GM21576 (cell line): ENCODE data around the gene FIGN.

Source experiments
- ATAC-seq: cut with Tn5 transposase; IDR thresholded peaks from one replicate; pipeline ENCODE4 v1.9.1; 2021; ENCODE audit warnings: mild to moderate bottlenecking, moderate library complexity; ENCODE audit not compliant: unreplicated experiment

Gene FIGN

DNA sequence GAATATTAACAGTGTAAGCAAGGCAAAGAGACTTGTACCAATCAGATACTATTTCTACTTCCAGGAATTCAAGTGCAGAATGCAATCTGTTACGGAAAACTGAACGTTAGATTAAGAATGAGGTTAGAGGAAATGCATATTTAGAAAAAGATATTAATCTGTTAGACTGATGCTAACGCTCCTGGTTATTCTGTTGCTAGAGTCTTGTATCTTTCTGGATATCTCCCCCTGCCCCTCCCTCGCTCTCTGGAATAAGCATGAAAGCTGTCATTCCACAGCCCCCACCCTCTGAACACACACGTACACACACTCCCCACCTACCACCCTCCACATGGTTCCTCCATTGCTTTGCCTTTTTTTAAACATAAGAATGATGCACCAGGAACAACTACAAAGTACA is 24.1 kb downstream of the FIGN start:
- ATAC-seq, result no peak

DNA sequence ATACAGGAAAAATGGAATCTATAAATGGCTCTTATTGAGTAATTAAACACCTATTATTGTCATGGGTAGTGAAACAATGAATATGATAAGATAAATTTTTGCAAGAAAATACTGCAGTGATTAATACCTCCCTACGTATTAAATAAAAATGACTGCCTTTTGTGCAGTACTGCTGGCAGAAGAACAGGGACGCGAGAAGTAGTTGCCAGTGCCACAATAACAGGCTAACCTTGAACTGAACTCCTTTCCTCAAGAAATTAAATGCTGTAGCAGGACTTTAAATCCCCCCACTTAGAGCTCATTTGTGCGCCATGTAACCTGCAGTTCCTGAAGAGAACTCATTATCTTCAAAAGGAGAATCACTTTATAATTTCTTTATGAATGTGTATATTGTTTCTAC is 24.6 kb downstream of the FIGN start:
- no peak for ATAC-seq

DNA sequence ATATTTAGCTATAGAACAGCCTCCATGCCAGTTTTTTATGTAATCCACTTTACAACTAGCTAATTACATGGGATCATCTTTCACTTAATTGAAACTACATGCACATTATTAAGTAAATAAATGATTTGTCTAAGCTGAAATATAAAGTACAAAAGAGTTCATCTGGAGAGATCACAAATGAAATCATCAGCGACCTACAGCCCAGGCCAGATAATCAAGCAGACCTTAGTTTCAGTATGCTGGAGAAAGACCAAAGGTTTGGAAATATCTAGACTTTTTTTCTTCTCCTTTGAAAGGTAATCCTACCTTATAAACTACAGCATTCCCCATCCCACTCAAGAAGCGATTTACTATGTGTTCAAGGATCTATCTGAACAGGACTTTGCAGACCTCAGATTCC is 26.5 kb downstream of the FIGN start:
- no peak for ATAC-seq

DNA sequence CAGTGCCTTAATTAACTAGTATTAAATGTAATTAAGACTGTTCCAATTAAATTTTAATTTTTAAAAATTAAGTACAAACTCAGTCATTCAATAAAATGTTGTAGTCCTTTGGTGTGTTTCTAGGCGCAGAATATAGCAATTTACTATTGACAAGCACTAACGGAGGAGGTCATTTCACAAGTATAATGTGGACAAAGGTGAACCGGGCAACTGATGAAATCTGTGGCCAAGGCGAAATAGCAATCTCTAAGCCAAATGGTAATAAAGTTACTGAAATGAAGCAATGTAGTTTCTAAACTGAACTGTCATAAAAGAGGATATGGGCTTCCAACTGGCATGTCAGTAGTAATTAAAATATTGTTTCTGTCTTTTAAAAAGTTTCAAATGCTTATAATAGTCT is 27.5 kb downstream of the FIGN start:
- ATAC-seq, result no peak

DNA sequence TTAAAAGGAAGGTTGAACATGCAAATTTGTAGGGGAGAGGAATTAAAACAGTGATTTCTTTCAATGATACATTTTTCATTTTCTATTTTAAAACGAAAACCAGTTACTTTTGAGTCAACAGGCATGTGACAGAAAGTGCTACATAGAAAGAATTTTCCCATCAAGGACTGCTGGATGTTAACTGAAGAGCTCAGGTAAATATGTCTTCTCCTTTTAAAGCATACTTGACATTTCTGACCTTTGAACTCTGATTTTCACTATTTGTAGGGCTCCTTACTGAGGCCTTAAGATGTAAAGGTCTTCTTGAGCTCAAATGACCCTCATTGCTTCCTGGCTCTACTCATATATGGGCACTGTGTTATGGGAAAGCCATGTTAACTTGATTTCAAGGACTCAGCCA is 32.4 kb downstream of the FIGN start:
- no peak for ATAC-seq

DNA sequence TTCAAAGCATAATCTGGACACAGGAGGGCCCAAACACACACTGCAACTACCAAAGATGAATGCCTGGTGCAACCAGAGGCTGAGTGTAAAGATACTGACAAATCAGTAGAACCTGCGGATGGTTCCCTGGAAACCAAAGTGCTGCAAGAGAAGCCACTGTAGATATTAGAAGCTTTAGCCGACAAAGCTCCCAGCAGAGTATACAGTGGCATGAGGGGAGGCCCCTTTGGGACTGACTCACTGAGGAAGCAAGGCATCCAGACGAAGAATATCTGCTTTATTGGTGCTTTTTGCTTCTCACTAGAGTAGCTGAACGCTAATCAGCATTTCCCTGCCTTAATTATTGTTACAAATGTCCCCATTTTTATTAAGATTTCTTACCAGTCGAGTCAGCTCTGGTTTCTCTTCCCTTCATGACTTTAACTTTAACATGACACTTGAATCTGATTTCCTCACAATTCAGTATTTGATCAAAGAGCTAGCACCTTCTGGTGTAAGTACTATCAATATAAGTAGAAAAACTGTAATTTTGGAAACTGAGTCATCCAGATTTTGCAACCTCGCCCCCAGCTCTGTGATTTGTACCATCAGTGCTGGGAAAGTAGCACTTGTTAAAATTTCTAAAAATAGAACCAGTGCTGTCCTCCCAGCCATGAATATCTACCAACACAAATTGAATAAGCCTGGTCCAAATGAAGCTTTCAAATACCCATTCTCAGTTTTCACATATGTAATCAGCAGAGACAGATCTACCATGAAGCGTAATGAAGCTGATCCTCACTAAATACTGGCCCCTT is 34.2 kb downstream of the FIGN start:
- no peak for ATAC-seq

DNA sequence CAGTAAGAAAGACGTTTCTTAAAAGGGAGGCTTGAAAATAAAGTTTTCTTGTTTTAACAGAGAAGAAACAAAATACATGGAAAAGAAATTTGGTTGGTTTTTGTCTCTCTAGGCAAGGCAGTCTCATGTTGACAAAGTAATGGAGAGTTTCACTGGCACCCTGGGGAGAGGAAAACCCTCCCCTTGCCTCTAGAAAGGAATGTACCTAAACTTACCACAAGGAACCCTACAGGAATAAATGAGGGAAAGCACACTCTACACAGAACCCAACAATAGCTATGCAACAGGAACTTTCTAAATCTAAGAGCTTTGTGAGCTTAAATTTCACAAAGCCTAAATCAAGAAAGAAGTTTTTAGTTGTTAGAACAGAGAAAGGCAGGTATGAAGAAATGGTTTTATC is 37.0 kb downstream of the FIGN start:
- ATAC-seq, result no peak

DNA sequence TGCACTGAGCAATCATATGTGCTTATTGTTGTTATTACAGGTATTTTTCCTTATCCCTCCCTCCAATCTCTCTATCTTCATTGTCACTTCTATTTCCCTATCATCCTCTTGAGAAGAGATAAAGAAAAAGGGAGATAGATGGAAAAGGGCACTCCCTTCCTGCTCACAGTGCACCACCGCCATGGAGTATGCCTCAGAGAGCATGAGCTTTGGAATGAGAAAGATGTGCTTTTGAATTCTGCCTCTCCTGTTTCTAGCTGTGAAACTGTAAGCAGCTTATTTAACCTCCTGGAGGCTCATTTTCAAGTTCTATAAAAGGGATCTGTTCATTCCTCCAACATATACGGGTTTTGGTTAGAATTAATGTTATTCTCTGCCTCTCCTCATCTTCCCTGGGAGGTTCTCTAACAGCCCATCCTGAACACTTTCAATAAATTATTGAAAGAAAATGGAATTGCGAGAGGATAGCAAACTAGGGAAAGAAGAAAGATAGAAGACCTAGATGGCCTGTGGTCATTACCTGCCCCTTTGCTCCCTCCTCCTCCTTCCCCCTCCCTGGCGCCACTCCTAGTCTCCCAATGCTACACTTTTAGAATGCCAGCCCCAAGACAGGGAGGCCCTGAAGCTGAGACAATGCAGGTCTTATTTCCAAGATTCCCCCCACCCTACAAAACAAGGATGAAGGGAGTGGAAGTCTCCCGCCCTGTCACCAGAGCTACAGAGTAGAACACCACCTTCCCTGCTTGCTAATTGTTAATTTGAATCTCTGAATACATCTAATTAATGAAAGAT is 37.8 kb downstream of the FIGN start:
- ATAC-seq, result no peak

DNA sequence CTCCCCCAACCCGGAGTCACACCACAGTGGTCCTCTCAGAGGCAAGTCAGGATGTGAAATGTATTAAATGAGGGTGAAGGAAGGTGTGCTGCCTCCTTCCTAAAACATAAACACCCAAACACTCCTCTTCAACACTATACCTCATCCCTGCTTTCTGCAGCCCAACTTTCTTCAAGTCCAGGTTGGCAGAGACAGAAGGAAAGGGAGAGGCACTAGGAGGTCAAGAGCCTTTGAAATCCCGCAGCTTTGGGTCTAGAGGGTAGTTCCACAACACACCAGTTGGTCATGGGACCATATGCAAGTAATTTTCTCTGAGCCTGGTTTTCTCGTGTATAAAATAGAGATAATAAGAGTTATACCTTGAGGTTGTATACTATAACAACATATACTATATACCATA is 38.4 kb downstream of the FIGN start:
- ATAC-seq, result no peak

DNA sequence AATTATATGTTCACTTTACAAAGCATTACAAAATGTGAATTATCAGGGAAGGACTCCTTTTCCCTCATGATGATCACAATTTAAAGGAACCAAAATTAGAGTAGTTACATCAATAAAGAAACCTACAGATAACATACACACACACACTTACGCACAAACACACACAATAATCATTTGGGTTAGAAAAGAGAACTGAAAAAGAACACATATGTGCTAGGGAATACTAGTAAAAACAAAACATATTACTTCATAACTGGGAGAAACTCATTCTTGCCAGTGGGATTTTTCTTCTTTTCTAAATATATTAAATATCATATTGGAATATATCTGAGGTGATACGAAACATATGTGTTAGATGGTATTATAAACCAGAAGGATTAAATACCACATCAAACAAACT is 42.3 kb downstream of the FIGN start:
- ATAC-seq, result no peak

DNA sequence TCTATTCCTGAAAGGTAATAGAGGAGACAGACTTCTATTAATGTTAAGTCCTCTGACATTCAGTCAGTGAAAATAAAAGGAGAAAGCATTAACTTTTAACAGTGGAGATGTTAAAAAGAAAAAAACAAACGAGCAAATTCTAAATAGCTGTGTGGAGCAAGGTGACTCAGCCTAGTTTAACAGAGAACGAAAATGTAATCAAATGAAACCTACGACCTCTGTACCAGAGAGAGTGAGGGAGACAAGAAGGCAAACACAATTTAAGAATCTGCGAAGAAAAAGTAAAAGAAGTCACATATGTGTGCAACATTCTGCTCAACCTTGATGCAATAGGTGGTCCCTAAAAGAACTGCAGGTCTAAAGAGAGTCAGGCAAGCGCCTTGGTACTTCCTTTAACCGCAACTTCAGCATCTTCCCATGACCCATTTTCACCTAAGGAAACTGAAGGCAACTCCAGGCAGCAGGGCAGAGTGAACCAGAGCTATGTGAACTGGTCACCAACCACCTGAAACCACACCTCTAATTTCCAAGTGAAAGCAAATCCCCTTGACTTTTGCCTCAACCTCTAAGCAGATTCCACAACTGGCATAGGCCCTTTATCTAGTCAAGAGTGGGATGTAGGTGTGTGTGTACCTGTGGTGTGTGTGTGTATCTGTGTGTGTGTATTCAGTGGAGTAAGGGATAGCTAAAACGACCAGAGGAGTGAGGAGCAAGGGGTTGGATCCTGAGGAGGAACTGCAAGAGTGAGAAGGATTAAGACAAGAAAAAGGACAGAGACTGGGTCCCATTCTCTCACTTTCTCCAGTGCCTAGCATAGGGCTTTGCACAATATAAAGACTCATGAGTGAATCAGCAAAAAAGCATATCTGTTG is 43.0 kb downstream of the FIGN start:
- ATAC-seq, result no peak

DNA sequence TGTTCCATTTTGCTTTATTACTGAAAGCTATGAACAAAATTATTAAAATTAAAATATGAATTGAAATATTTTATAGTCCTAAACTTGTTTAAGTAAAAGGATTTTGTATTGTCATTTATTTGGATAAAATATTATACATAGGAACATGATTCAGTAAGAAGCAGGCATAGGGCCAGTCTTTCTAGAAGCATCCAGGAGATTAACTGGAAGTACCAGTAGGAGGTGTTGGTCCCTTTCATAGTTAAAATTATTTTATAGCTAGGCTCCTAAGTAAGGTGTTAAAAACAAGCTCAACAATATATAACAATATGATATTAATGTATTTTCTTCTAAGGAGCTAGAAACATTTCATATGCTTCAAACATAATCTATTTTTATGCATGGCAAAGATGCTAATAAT is 43.7 kb downstream of the FIGN start:
- no peak for ATAC-seq

DNA sequence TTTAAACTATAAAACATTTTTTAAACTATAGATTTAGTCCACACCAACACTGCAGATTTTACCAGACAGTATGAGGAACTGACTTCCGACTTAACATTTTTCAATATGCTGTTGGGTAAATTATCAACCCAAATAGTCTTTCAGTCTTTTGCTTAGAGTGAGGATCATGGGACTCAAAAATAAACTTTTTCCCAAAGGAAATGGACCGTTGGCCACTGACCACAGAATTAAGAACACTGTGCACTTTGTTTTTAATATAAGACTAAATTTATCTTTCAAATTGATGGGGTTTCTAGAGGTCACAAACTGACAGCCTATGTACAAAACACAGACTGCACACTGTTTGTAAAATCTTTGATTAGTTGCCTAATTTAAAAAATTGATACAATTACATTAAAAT is 44.9 kb downstream of the FIGN start:
- ATAC-seq, result no peak

DNA sequence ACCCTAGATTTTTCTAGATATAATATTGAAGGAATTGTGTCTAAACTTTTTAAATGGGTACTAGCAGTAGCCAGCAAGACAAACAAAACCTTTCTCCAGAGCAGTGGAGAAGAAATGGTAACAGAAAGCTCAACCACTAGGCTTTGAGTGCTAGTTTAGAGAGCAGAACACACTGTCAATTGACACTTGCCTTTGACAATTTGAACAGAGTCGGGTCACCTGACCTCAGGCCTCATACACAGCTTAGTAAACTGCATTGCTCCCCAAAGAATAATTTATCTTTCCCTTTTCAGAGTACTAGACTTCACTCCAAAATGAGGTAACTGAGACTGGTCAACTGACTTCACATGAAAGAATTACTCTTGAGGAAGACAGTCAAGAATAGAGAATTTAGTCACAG is 48.6 kb downstream of the FIGN start:
- ATAC-seq, result no peak

DNA sequence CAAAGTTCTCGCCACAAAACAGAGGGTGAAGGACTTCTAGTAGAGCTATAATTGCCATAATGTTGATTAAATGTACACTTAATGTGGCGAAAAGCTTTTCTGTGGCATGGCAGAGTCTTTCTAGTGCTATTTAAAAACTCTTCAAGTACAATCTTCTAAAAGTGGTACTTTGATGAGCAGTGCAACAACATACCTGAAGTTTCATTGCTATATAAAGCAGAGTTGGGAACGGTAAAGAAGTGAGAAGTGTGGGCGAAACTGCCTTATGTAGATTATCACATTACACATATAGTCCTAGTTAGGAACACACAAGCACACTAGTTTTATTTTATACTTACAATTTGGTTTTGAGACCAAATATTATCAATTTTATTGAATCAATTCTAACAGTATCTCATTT is 49.5 kb downstream of the FIGN start:
- no peak for ATAC-seq

DNA sequence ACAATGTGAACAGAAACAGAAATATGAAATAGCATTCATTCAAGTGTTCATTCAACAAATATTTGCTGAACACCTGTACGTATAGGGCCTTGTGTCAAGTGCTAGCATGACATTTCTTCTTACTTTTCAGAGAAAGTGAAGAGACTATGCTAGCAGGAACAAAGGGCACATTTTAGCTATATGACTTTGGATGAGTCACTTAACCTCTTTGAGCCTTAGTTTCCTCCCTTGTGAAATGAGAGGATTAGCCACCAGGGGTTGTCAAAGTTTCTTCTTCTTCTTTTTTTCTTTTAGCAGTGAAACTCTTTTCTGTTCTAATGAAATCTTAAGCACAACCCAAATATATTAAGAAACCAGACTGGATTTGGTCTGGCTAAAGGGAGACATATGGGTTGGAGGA is 53.1 kb downstream of the FIGN start:
- ATAC-seq, result no peak

DNA sequence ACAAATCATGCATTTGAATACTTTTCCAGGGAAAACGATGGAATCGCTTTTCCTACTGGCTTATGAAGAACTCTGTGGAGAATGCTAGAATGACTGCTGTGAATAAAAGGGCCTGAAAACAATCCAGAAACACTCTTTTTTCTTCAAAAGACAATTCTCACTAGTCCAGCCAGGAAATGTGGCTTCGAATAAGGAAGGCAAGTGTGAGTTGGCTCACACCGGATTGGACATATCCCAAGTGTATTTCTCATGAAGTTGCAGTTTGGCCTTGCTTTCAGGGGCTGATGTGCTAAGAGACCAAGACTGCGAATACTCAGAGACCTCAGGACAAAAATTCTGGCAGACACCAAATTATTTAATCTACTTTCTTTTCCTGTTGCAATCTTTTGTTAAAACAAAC is 54.1 kb downstream of the FIGN start:
- ATAC-seq, result no peak

DNA sequence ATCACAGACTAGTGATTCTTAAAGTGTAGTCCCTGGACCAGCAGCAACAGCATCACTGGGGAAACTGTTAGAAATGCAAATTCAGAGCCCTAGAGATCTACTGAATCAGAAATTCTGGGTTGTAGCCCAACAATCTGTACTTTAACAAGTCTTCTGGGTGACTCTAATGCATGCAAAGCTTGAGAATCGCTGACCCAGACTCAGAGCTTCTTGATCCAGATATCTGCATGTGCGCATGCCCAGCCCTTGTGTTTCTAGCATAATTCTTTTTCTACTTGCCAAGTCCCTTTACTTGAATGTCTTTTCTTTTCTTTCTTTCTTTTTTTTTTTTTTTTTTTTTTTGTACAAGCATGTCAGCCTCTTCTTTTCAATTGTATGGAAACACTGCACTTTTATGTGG is 60.4 kb downstream of the FIGN start:
- no peak for ATAC-seq

DNA sequence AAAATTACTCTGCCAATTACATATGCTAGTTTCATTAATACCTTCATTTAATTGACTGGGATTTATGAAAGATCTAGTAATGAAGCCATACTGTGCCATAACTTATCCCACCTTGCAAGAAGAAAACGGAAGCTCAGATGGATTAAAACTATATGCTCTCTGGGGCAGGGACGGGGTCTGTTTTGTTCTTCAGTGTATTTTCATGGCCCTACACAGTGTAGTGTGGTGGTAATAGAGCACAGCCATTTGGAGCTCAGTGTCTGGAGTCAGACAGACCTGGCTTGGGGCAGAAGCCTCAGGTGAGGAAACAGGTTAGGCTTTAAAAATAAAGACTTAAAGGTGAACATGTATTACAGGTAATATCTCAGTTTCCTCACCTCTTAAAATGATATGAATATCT is 62.3 kb downstream of the FIGN start:
- ATAC-seq, result no peak

DNA sequence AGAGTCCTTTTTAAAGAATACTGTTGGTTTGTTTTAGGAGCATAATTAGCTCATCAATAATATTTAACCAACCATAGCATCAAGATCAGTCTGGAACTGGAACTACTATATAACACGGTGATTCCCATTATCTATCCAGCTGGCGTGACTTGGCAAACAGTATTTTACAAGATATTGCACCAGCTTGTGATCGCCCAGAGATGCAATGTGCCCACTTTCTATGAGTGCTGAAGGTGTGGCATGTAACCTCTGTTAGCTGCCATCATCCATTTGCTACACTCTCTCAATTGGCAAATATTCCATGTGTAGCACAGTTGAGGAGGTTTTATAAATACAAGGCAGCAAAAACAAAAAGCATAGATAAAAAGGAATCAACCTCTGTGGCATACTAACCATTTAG is 64.9 kb downstream of the FIGN start:
- ATAC-seq, result no peak

DNA sequence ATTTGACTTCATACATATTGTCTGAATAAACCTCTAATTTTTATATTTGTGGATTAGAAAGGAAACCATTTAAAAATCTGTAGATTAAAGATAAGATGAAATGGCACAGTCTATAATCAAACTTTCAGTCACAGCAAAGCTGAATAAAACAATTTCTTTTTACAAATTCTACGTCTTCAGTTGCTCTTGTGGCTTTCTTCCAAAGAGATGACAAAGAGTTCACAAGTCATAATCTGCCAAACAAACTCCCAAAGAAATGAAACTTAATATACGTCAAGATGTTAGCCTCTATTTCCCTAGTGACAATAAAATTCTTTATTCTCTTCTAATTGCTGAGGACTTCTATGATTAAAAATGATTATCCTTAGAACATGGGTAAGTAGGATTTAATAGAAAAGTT is 66.3 kb downstream of the FIGN start:
- no peak for ATAC-seq
